ENCODE results near the gene SLC13A1.

GRCh38 chr7:123090456-123090855, 109.3 kb downstream of the SLC13A1 start:
- TF ChIP-seq CTCF (IDR thresholded peaks at IDR 0.05; ENCODE audit: low read depth, low read length, poor library complexity, severe bottlenecking) (no peak), EZH2phosphoT487 (IDR thresholded peaks at IDR 0.05; ENCODE audit: borderline replicate concordance, low read length) (no peak)

Data from DOHH2 (cell line).